GM18858 (cell line): Measurements from ENCODE around the gene ATRIP.

Source experiments
- ATAC-seq: cut with Tn5 transposase; IDR thresholded peaks from one replicate; pipeline ENCODE4 v1.9.1; 2021; ENCODE audit not compliant: unreplicated experiment

Gene ATRIP

DNA sequence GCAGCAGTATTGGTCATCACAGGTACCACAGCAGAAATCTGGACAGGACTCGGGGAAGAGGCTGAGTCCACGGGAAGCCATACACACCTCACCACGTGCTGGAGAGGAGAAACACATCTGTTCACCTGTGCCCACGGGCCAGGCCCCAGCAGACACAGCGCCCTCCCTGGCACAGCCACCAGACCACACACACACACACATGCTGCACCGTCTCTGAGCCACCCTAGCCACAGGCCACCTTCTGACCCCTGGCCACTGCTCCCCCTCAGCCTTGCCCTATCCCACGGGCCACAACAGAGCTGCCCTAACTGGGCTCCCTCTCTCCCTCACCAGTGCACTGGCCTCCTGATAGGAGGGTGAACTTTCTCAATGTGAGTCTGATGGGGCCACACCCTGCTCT is 54.7 kb downstream of the ATRIP start:
- no peak for ATAC-seq

DNA sequence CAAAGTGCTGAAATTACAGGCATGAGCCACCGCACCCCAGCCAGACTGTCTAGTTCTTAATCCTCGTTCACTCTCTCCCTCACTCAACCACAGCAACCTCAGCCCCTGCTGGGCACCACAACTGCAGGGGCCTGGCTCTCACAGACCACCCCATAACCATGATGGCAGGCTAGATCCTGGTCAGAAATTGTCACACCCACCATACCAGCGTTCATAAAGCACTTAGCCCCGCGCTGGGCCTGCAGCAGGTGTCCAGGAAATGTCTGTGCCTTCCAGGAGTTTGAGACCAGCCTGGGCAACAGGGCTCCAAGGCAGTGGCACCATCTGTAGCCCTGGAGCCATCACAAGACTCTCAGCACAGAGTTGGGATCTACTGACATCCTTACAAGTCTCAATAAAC is 55.6 kb downstream of the ATRIP start:
- no peak for ATAC-seq

DNA sequence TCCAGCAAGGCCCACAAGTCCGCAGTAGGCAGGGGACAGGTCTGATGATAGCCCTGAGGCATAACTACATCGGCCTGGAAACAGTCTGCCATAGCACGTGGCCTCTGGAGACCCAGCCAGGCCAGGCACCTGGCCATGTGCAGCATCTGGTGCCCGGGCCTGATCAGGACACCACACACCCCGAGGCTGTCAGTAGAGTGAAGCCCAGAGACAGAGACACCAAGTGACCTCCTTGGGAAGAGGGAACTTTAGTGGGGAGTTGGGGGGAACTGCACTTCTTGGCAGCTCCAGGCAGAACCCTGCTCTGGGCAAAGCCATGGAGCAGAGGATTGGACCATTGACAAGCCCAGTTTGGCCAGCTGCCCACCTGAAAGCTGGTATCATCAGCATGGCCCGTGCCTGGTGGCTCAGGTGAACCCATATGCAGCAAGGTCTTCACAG is 56.2 kb downstream of the ATRIP start:
- ATAC-seq = no peak

DNA sequence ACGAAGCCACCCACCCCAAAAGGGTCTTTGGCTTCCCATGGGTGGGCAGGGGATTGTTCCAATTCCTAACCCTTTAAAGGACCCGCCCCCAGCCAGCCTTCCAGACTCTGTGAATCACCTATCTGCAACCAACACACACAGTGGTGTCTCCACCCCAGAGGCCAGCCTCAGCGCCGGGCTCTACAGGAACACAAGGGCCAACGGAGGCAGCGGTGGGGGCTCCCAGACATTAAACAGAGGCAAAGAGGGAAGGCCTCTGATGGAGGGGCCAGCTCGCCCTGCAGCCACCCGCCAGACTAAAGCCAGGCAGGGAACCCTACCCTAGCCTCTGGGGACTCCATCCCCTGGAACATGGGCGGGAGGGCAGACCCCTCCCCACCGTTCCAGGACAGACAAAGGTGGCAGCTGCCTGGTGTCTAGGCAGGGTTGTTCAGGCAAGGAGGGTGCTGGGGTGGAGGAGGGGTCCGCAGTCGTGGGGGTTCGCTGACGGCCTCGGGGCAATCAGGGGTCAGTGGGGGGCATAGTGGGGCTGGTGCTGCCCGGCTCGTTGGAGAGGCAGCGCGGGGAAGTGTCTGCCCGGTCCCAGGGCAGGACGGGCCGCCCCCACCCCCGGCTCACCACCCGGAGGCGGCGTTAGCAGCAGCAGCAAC is 57.0 kb downstream of the ATRIP start:
- ATAC-seq = no peak

DNA sequence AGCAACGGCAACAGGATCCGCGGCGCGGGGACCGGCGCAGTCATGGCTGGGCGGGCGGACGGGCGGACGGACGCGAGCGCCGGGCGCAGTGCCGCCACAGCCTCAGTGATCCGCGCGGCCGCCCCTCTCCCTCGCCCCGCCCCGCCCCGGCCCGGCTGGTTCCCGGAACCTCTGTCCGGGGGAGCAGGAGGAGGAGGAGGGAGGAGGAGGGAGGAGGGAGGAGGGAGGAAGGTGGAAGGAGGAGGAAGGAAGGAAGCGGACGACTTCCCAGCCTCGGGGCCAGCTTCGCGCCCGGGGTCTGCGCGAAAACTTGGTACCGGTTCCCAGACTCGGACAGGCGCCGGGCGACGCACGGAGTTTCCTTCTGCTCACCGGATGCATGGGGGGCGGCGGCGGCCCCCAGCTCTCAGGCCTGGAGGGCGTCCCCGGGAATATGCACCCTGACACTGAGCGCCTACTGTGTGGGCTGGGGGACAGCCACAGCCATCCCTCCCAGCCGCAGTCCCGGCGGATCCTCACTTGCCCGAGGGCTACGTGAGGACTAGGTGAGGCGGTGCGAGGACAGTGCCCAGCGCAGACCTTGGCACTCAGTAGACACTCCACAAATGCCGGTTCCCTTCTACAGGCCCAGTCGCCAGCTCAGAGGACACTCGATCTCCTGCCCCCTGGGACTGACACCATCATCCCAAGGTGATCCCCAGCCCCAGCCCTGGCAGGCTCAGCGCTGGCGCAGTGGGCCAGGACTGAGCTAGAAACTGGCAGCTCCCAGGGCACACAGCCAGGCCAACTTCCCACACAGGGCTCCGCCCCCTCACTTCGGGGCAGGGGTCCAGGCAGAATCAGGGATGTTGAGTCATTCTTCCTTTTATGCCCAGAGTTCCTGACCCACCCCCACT is 57.8 kb downstream of the ATRIP start, which contains the start of gene SHISA5:
SHISA5 (minus strand) TSS at position 124 of the 896 bp plus-strand sequence; CDS start at position 44, 80 bp downstream.
- no peak for ATAC-seq

DNA sequence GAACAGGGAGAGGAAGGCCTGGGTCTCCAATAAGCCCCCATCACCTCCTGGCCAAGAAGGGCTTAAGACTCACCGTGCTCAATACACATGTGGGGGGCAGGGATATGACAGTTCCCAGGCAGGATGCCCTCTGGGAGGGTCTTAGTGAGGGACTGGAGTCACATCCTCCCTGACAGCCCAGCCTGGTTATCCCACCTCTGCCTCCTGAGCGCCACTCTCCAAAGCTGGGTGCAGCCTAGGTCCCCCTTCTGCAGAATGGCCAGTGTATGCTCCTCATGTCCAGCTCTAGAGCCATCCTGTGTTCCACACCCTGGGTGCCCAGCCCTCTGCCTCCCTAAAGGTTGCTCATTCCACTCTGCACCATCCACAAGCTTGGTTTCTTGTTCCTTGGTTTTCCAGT is 58.6 kb downstream of the ATRIP start:
- no peak for ATAC-seq

DNA sequence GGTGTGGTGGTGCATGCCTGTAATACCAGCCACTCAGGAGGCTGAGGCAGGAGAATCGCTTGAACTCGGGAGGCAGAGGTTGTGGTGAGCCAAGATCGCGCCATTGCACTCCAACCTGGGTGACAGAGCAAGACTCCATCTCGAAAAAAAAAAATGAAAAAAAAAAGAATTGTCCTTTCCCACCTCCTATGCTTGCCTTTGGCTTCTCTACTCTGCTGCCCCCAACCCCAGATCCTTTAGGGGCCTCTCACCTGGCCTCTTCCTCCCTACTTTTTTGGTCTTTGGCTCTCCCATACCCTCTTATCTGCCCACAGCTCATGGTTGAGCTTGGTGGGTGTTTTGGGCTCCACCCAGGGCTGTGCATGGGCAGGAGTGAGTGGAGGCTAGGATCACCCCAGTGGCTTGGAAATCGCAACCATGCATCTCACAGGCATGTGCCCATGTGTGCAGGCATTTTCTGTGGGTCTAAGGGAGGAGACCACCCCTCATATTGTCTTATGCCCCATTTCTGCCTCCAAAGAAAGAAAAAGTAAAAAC is 59.5 kb downstream of the ATRIP start:
- ATAC-seq = no peak

DNA sequence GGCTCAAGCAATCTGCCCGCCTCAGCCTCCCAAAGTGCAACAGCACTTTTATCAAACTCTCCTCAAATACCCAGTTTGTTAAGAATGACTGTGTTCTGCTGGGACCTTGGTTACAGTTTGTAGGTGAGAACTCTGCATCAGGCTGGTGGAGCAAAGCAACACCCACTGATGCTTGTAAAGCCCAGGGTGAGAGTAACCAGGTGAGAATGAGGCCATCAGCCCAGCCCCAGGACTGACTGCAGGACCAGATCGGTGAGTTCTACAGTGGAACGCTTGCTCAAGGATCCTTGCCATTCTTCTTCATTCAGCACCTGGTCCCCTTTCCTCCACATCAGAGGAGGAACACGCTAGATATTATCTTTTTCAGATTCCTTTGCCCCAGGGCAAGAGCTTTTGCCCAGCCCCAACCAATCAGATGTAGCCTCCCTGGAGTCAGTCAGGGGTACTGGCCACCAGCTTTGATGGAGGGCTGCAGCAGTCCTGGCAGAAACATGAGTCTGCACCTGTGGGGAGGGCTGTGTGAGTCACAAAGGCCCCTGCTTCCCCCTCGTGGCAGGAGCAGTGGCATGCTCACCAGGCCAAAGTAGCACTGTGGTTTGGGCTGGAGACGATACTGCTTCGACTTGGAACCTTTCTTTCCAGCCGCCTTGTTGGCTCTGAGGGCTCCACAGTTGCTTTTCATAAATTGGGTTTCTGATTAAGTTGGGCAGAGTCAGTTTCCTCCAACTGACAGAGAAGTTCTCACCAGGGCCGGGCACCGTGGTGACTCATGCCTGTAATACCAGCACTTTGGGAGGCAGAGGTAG is 60.9 kb downstream of the ATRIP start:
- no peak for ATAC-seq

DNA sequence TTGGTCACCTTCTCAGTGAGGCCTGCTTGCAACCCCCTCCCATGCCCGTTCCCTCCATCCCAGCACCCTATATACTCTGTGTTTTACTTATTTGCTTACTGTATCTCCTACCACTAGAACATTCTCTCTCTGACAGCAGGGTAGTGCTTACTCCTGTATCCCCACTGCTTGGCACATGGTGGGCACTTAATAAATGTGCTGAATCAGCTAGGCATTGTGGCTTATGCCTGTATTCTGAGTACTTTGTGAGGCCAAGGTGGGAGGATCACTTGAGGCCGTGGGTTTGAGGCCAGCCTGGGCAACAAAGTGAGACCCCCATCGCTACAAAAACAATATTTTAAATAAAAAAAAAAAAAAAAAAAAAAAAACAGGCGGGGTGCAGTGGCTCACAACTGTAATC is 65.0 kb downstream of the ATRIP start:
- no peak for ATAC-seq

DNA sequence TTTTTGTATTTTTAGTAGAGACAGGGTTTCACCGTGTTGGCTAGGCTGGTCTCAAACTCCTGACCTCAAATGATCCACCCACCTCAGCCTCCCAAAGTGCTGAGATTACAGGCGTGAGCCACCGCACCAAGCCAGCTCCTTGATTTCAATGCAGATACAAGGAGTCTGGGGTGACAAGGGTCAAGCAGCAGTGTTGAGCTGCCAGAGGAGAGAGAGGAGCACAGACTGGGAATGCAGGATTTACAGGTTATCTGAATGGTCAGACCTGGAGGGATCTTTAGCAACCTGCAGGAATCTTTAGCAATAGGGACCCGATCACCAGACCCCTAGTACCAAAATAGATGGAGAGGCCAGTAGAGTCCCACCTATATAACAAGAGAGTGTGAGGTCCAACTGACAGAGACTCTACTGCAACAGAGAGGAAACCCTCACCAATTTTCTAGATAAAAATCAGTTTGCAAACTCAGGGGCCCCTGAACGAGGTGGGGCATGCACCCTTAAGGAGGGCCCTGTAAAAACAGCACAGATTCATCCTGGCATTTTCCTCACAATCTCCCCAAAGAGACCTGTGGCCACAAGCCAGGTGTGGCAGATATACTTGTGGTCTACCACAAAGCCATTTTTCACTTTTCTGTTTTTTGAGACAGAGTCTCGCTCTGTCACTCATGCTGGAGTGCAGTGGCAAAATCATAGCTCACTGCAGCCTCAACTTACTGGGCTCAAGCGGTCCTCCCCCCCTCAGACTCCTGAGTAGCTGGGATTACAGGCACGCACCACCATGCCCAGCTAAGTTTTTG is 68.1 kb downstream of the ATRIP start:
- no peak for ATAC-seq
